GM18909 (cell line): ENCODE measurements around the gene CBFA2T3.

Source experiments
- ATAC-seq: cut with Tn5 transposase; IDR thresholded peaks from one replicate; pipeline ENCODE4 v1.9.1; 2021; ENCODE audit warnings: mild to moderate bottlenecking; ENCODE audit not compliant: unreplicated experiment, poor library complexity

CBFA2T3 gene

GRCh38 chr16:88979353-88980015 lies 2.5 kb upstream of the CBFA2T3 start:
- no peak for ATAC-seq

DNA sequence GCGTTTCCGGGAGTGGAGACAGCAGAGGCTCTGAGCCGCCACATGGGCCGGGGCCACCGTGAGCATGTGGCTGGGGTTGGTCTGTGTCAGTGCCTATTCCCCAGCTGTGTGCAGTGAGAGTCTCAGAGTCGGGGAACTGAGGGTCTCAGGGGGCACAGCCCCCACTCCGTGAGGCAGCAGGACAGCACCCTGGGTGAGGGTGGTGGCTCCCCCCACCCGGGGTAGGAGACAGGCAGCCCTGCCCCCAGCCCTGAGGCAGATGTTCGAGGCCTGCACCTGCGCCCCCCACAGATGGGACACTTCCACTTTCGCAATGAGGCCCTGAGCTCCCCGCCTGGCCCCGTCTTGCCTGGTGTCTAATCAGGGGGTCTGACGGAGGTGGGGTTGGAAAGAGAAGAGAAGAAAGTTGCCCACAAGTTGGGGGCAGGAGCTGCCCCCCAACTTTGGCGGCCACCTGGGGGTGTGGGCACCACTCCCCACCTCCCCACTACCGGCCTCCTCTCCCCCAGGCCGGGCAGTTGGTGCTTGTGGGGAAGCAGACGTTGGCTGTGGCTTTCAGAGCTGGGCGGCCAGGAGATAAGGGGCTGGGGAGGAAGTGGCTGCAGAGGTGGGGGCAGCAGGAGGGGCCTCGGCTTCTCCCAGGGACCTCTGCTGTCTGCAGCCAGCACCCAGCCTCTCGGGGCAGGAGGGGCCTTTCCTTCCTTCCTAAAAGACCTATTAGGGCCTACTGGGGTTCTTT lies 1.8 kb upstream of the CBFA2T3 start:
- no peak for ATAC-seq

DNA sequence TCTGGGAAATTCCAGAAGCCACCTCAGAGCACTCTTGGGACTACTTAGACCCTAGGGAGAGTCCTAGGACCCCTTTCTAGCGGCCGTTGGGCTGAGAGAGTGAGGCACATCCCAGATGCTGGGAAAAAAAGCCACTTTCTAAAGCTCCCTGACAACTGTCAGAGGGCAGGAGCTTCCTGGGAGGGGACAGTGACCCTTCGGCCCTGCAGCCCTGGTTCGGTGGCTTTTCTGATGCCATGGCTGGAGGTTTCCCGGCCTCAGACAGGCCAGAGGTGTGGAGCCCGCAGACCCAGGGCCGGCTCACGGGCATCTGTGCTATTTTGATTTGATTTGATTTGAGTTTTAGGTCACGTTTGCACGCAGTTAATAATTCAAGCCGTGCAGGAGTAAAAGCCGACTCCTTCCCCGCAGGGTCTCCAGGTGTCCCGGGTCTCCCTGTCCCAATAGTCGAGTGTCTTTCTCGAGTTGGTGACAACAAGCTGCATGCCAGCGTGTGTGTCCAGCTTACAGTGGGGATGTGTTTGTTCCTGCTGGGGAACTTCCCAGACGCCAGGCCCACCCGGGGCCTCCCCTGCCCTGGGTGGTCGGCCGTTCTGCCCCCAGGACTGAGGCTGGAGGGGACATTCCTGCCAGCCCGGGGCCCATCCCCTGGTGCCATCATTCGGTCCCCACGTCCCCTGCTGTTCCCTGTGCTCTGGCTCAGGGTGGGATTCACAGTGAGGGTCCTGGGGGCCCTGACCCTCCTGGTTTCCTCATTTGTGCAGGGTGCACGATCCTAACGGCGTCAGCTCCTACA lies 1.0 kb upstream of the CBFA2T3 start:
- no peak for ATAC-seq

- ATAC-seq = no peak
Observed at GRCh38 chr16:88976366-88977017, 515 bp downstream of the CBFA2T3 start.

DNA sequence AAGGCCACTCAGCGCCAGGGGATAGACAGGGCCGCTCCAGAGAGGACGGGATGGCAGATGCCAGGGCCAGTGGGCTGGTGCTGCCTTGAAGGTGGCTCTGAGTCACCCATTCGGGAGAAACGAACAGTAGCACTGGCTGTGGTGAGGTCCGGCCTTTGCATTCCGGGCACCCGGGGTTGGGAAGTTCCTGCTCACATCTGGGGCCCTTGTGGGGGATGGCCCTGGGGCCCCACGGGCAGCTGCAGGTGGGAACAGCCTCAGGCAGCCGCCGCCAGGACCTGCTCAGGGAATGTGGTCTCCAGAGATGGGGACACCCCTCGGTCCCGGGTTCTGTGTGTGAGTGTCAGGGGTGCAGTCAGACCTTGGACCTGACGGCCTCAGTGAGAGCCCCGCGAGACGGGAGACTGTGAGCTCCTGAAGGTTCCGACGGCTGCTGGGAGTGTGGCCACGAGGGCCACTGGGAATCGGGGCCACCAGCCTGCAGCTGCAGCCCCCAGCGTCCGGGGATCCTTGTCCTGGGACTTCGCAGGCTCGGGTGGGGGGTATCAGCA lies 1.4 kb downstream of the CBFA2T3 start:
- no peak for ATAC-seq

GRCh38 chr16:88974916-88975215 lies 2.1 kb downstream of the CBFA2T3 start:
- no peak for ATAC-seq

DNA sequence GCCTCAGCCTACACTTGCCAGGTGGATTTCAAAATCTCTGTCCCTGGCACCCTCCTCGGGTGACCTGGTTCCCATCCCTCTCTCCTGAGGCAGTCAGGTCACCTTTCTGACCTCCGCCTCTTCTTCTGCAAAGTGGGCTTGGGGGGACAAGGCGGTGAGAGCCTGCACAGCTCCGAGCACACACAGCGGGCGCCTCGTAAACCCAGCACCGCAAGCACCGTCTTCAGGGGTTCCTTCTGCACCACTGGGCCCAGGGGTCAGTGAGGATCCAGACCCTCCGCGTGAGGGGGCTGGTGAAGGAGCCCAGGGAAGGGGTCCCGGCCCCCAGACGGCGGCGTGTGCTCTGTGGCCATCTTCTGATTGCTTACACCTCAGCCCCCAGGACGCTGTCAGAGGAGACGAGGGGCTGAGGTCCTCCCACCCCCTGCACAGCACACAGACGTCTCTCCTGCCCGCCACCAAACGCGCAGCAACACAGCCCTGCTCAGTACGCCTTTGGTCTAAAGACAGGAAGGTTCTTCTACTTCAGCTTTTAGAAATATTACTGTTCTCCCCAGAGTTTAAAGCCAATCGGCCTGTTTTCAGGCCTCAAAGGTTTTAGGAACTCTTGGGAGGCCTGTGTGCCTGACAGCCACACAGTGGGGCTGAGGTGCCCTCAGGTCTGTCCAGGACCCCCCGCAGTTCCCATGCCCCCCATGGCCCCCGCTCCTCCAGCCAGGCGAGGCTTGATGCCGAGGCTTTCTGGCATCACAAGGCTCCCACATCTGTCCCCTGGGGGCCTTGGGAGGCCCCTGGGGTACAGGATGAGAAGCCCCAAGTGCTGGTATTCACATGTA lies 2.7 kb downstream of the CBFA2T3 start:
- no peak for ATAC-seq

DNA sequence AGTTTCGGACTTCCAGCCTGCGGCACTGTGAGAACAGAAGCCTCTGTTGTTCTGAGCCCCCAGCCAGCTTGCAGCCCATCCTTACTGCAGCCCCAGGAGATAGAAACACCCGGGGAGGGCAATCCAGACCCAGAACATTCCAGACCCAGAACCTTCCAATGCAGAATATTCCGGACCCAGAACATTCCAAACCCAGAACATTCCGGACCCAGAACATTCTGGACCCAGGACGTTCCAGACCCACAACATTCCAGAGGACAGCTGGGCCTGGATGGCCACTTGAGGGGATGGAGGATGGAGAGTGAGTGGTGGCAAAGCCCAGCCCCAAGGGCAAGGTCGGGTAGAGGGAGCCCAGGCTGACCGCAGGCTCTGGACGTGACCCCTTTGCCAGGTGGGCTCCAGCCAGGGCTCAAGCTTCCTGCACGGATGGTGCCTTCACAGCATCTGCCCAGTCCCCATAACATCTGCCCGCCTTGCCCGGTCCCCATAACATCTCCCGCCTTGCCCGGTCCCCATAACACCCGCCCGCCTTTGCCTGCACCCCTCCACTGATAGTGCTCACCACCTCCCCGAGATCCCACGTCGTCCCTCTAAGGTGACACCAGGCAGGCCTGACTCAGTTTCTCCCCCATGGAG lies 3.5 kb downstream of the CBFA2T3 start:
- ATAC-seq = no peak

GRCh38 chr16:88973007-88973410 lies 4.0 kb downstream of the CBFA2T3 start:
- no peak for ATAC-seq

- ATAC-seq = no peak
Observed at GRCh38 chr16:88972349-88972748, 4.7 kb downstream of the CBFA2T3 start.

DNA sequence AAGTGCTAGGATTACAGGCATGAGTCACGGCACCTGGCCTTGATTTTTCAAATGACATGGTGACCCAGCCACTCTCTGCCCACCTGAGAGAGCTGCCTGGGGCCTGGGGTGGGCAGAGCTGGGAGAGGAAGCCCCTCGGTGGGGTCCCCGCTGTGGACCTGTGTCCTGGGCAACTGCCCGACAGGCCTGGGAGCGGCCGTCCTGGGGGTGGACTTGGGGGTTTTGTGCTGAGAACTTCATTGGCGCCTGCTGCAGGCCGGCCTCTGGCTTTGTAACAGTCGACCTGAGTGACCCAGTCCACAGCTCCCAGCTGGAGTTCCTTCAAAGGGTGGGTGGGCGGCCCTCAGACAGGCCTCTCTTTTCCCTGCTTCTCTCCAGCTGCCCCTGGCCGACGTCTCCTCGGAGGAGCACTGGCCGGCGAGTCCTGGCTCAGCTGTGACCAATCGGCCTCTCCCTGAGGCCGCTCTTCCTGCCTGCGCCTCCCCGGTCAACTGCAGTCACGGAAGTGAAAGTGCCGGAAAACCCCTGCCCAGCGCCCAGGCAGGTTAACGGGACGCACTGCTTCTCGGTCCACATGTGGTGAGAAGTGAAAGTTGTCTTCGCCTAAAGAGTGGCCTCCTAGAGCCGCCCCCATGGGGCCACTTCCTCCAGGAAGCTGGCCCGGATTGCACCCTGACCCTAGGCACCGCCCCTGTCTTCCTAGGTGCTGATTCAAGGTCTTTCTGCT lies 5.5 kb downstream of the CBFA2T3 start:
- no peak for ATAC-seq

- ATAC-seq = no peak
Observed at GRCh38 chr16:88970539-88971065, 6.4 kb downstream of the CBFA2T3 start.

- ATAC-seq = no peak
Observed at GRCh38 chr16:88970050-88970449, 7.0 kb downstream of the CBFA2T3 start.

DNA sequence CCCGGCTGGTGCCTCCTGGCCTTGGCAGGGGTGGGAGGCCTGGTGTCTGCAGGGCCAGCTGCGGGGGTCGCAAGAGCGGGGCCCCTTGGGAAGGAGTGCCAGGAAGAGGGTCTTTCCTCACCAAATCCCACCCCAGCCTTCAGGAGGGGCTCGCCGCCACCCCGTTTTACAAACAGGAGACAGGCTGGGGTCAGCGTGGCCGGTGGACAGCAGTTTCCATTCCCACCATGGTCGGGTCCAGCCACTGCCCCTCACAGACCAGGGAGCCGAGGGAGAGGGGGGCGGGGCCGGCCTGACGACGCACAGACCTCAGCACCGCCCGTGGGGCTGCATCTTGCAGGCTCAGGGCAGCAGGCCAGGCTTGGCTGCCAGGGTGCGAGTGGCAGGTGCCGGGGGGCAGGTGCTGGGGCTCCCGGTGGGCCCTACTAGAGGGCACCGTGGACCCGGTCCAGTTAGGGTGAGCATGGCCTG lies 7.6 kb downstream of the CBFA2T3 start:
- no peak for ATAC-seq

- ATAC-seq = peak; percentile 4
Observed at GRCh38 chr16:88968589-88969280, 8.3 kb downstream of the CBFA2T3 start.

- peak; percentile 55 for ATAC-seq
Observed at GRCh38 chr16:88967830-88968588, 9.0 kb downstream of the CBFA2T3 start.
